ENCODE results near the gene WDR36. TPM values are rescaled to one million over a fixed set of nuclear protein-coding genes. Genes with fewer than 3 reads are reported as not detected.

The WDR36 gene
- polyA plus RNA-seq, 1 of the 3 experiments (the other 2 are of a cell fraction), result 6.7 TPM

DNA sequence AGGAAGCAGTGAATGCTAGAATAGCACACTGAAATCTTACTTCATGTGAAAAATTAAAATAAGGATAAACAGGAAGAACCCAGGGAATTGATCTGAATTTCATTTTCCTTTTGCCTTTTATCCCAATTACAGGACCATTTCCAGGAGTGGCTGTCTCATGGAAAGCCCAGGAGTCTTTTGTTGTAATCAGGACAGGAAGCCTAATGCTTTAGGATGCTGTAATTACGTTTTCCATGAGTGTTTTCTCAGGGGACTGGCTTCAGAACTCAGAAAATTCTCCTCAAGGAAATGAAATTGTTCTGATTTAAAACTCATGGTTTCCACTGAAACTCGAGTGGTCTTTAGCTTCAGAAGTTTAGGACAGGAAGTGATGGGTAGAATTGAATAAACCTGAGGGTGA lies 75.4 kb downstream of the WDR36 start:
- 39% methylated on average over 2 of the region's 2 CpGs for WGBS (ENCODE audit: low lambda C conversion rate)
- ChIA-PET POLR2A (no interaction called here), CTCF (interaction anchor here (1.2 to 1.9 kb wide), 2 partner anchors 23 to 56 kb away, joined by 3 to 5 read pairs; partner anchors contain the start of gene CAMK4)
- no peaks in the 10 kb centered on the region; a peak in 1 of 4 replicates for H3K4me1 ChIP-seq (ENCODE audit: control insufficient read depth in 1 of 2, insufficient read depth in 2 of 2, low read depth in 1 of 2, low read length in 1 of 2)
- H3K27ac ChIP-seq (ENCODE audit: low read depth in 2 of 2, low read length in 1 of 2), result no peak overlapping the region
- no peak overlapping the region for H3K9ac ChIP-seq
- H3K9me2 ChIP-seq, result no peaks in the 10 kb centered on the region
- H3K9me3 ChIP-seq, result no peaks in the 10 kb centered on the region
- no peaks in the 10 kb centered on the region for H3K36me3 ChIP-seq (replicated peaks in 1 of 2; ENCODE audit: control insufficient read depth in 1 of 2, insufficient read depth in 2 of 2, low read length in 1 of 2)
- no peak overlapping the region for H3K4me3 ChIP-seq (ENCODE audit: low read depth in 2 of 2, low read length in 1 of 2)
- H3K4me2 ChIP-seq, result no peak overlapping the region
- H2AFZ ChIP-seq (ENCODE audit: low read depth), result no peak overlapping the region
- H3K27me3 ChIP-seq (ENCODE audit: insufficient read depth), result no peaks in the 10 kb centered on the region
- H3K79me2 ChIP-seq (ENCODE audit: insufficient read depth), result no peaks in the 10 kb centered on the region
- no peaks in the 10 kb centered on the region for H4K20me1 ChIP-seq (ENCODE audit: insufficient read depth)
- H3F3A ChIP-seq (replicated peaks; ENCODE audit: insufficient read depth), result no peaks in the 10 kb centered on the region
- TF ChIP-seq, protein P1, sequence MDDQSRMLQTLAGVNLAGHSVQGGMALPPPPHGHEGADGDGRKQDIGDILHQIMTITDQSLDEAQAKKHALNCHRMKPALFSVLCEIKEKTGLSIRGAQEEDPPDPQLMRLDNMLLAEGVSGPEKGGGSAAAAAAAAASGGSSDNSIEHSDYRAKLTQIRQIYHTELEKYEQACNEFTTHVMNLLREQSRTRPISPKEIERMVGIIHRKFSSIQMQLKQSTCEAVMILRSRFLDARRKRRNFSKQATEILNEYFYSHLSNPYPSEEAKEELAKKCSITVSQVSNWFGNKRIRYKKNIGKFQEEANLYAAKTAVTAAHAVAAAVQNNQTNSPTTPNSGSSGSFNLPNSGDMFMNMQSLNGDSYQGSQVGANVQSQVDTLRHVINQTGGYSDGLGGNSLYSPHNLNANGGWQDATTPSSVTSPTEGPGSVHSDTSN (IDR thresholded peaks at IDR 0.05), result no peak
- TF ChIP-seq, protein P2, sequence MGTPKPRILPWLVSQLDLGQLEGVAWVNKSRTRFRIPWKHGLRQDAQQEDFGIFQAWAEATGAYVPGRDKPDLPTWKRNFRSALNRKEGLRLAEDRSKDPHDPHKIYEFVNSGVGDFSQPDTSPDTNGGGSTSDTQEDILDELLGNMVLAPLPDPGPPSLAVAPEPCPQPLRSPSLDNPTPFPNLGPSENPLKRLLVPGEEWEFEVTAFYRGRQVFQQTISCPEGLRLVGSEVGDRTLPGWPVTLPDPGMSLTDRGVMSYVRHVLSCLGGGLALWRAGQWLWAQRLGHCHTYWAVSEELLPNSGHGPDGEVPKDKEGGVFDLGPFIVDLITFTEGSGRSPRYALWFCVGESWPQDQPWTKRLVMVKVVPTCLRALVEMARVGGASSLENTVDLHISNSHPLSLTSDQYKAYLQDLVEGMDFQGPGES (IDR thresholded peaks at IDR 0.05; ENCODE audit: low read depth, low read length), result no peak
- TF ChIP-seq, protein P3, sequence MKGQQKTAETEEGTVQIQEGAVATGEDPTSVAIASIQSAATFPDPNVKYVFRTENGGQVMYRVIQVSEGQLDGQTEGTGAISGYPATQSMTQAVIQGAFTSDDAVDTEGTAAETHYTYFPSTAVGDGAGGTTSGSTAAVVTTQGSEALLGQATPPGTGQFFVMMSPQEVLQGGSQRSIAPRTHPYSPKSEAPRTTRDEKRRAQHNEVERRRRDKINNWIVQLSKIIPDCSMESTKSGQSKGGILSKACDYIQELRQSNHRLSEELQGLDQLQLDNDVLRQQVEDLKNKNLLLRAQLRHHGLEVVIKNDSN (IDR thresholded peaks at IDR 0.05; ENCODE audit: borderline replicate concordance, low read depth), result no peak
- TF ChIP-seq SIN3A (IDR thresholded peaks at IDR 0.05; ENCODE audit: borderline replicate concordance, low read depth, low read length) (no peak), EZH2phosphoT487 (IDR thresholded peaks at IDR 0.05; ENCODE audit: borderline replicate concordance, low read depth) (no peak), MEF2A (IDR thresholded peaks at IDR 0.05; ENCODE audit: borderline replicate concordance, low read depth) (no peak), FOXM1 (IDR thresholded peaks at IDR 0.05; ENCODE audit: low read depth) (no peak), NFIC (IDR thresholded peaks at IDR 0.05; ENCODE audit: borderline replicate concordance) (no peak), MXI1 (IDR thresholded peaks at IDR 0.05; ENCODE audit: low read depth, low read length) (no peak), RFX5 (IDR thresholded peaks at IDR 0.05; ENCODE audit: low read length) (no peak), RAD21 (IDR thresholded peaks at IDR 0.05; ENCODE audit: low read length) (no peak), FOSL2 (IDR thresholded peaks at IDR 0.05; ENCODE audit: borderline replicate concordance, low read depth) (no peak), GABPA (IDR thresholded peaks at IDR 0.05; ENCODE audit: low read depth) (no peak), ELF1 (IDR thresholded peaks at IDR 0.05) (no peak), FOXJ3 (CRISPR knock-in tag; IDR thresholded peaks at IDR 0.05) (no peak)
- TF ChIP-seq, protein P4, sequence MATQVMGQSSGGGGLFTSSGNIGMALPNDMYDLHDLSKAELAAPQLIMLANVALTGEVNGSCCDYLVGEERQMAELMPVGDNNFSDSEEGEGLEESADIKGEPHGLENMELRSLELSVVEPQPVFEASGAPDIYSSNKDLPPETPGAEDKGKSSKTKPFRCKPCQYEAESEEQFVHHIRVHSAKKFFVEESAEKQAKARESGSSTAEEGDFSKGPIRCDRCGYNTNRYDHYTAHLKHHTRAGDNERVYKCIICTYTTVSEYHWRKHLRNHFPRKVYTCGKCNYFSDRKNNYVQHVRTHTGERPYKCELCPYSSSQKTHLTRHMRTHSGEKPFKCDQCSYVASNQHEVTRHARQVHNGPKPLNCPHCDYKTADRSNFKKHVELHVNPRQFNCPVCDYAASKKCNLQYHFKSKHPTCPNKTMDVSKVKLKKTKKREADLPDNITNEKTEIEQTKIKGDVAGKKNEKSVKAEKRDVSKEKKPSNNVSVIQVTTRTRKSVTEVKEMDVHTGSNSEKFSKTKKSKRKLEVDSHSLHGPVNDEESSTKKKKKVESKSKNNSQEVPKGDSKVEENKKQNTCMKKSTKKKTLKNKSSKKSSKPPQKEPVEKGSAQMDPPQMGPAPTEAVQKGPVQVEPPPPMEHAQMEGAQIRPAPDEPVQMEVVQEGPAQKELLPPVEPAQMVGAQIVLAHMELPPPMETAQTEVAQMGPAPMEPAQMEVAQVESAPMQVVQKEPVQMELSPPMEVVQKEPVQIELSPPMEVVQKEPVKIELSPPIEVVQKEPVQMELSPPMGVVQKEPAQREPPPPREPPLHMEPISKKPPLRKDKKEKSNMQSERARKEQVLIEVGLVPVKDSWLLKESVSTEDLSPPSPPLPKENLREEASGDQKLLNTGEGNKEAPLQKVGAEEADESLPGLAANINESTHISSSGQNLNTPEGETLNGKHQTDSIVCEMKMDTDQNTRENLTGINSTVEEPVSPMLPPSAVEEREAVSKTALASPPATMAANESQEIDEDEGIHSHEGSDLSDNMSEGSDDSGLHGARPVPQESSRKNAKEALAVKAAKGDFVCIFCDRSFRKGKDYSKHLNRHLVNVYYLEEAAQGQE (IDR thresholded peaks at IDR 0.05; ENCODE audit: low read depth, low read length), result no peak
- TF ChIP-seq, protein P5, sequence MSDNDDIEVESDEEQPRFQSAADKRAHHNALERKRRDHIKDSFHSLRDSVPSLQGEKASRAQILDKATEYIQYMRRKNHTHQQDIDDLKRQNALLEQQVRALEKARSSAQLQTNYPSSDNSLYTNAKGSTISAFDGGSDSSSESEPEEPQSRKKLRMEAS (IDR thresholded peaks at IDR 0.05; ENCODE audit: low read depth), result no peak
- TF ChIP-seq, protein P6, sequence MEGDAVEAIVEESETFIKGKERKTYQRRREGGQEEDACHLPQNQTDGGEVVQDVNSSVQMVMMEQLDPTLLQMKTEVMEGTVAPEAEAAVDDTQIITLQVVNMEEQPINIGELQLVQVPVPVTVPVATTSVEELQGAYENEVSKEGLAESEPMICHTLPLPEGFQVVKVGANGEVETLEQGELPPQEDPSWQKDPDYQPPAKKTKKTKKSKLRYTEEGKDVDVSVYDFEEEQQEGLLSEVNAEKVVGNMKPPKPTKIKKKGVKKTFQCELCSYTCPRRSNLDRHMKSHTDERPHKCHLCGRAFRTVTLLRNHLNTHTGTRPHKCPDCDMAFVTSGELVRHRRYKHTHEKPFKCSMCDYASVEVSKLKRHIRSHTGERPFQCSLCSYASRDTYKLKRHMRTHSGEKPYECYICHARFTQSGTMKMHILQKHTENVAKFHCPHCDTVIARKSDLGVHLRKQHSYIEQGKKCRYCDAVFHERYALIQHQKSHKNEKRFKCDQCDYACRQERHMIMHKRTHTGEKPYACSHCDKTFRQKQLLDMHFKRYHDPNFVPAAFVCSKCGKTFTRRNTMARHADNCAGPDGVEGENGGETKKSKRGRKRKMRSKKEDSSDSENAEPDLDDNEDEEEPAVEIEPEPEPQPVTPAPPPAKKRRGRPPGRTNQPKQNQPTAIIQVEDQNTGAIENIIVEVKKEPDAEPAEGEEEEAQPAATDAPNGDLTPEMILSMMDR (IDR thresholded peaks at IDR 0.05), result no peak
- TF ChIP-seq, protein P7, sequence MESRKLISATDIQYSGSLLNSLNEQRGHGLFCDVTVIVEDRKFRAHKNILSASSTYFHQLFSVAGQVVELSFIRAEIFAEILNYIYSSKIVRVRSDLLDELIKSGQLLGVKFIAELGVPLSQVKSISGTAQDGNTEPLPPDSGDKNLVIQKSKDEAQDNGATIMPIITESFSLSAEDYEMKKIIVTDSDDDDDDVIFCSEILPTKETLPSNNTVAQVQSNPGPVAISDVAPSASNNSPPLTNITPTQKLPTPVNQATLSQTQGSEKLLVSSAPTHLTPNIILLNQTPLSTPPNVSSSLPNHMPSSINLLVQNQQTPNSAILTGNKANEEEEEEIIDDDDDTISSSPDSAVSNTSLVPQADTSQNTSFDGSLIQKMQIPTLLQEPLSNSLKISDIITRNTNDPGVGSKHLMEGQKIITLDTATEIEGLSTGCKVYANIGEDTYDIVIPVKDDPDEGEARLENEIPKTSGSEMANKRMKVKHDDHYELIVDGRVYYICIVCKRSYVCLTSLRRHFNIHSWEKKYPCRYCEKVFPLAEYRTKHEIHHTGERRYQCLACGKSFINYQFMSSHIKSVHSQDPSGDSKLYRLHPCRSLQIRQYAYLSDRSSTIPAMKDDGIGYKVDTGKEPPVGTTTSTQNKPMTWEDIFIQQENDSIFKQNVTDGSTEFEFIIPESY (IDR thresholded peaks at IDR 0.05; ENCODE audit: borderline replicate concordance, low read depth), result no peak
- TF ChIP-seq, protein P8, sequence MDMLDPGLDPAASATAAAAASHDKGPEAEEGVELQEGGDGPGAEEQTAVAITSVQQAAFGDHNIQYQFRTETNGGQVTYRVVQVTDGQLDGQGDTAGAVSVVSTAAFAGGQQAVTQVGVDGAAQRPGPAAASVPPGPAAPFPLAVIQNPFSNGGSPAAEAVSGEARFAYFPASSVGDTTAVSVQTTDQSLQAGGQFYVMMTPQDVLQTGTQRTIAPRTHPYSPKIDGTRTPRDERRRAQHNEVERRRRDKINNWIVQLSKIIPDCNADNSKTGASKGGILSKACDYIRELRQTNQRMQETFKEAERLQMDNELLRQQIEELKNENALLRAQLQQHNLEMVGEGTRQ (IDR thresholded peaks at IDR 0.05; ENCODE audit: borderline replicate concordance, low read depth, low read length), result no peak
- no peak for DNase-seq

Data from SK-N-SH (cell line).